RKO (cell line): ENCODE data around the gene CDH24.

Source experiments
- DNase-seq: peaks from one replicate; pipeline ENCODE4 v3.0.0-alpha.2; 2016; ENCODE audit warnings: low spot score

Gene CDH24

DNA sequence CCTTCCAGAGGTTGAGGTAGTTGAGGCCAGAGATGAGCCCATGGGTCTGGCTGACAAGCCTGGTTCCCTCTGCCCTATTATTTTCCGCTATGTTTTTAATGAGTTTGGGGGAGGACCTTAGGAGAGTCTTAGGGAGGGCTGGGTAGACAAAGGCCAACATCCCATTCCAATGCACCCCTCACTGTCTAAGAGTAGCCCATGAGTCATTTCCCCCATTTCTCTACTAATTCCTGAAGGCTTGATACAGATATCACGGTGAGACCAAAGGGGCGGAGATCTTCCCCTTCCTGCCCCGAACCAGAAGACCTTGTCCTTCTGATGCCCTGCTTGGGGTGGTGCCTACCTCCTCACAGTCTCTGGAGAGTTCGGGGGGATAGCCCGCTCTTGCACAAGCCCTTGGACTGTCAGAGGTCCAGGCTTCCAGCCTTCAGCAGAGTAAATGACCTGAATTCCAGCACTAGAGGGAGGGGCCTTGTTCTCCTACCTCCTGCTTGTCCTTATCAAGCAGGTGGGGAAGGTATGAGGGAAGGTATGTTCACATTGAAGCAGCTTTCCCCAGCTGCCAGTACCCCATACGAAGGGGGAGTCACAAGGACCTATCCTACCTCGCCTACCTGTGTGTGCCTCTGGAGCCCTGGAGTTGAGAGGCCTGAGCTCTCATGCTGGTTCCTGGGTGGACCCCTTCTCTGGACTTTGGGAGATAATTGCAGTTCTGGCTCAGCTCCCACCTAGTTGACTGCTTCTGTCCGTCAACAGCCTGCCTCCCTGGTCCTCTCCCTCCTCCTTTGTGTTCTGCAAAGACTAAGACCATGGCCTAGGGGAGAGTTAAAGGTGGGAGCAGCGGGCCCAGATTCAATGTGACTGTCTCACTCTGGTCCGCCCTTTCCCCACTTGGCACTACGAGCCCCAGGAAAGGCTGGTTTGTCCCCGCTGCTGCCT lies 11.6 kb downstream of the CDH24 start:
- DNase-seq, result no peak

DNA sequence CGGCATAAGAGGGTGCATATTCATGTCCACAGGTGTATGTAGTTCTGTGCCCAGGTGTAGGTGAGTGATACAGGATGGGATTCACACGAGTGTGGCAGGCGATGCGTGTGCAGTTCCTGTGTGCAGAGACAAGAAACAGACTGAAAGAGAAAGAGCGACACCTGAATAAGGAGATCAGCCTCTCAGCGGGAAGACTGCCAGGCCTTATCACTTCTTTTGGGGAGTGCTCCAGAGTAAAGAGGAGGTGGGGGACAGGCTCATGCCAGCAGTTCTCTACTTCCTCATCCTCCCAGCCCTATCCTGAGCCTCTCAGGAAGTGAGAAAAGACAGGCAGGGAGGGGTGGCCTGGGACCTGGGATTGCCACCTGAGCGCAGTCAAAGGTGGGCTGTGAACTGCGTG lies 12.5 kb downstream of the CDH24 start:
- DNase-seq, result no peak

- no peak for DNase-seq
Measured at GRCh38 chr14:23043754-23044153, 13.6 kb downstream of the CDH24 start.

DNA sequence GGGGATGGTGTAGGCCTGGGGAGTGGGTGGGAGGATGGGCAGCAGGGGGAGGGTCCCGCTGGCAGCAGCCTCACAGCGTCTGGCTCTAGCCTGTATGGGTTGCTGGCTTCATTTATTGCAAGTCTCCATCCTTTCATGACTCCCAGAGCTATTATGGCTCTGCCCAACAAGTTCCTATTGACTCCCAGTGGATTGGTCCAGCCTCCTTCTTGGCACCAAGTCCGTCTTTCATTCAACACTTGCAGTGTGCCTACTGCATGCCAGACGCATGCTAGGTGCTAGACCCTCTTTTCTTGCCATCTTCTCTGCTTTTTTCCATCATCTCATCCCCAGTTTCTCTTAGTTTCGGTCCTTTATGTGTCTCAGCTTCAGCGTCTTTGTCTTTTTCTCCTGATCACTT lies 14.2 kb downstream of the CDH24 start:
- DNase-seq, result no peak

DNA sequence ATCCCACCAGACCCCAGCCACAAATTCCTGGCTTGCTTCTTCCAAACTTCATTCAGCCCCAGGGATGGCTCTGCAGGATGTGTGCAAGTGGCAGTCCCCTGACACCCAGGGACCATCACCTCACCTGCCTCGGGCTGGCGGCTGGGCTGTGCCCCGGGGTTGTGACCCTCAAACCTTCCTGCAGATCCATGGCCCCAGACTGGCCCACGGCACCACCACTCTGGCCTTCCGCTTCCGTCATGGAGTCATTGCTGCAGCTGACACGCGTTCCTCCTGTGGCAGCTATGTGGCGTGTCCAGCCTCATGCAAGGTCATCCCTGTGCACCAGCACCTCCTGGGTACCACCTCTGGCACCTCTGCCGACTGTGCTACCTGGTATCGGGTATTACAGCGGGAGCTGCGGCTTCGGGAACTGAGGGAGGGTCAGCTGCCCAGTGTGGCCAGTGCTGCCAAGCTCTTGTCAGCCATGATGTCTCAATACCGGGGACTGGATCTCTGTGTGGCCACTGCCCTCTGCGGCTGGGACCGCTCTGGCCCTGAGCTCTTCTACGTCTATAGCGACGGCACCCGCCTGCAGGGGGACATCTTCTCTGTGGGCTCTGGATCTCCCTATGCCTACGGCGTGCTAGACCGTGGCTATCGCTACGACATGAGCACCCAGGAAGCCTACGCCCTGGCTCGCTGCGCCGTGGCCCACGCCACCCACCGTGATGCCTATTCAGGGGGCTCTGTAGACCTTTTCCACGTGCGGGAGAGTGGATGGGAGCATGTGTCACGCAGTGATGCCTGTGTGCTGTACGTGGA lies 15.0 kb downstream of the CDH24 start, which contains the start of gene PSMB11:
PSMB11 (plus strand) TSS at position 51 of the 804 bp plus-strand sequence; CDS start at position 65, 14 bp downstream.
- no peak for DNase-seq

DNA sequence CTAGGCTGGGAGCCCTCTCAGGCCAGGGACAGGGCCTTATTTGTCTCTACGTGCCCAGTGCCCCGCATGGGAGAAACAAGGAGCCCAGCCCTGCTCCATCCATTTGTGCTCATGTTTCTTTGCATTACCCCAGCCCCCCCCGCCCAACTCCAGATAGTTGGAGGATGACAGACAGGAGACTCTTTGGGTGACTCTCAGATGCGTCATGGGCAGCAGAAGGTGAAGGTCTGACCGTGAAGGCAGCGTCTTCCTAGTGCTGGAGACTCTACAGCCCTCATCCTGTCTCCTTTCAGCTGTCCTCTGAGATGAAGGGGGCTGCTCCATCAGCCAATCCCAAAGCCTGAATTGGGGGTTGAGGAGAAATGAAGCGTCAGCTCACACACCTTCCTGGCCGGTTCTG lies 15.6 kb downstream of the CDH24 start:
- peak; percentile 72 for DNase-seq

DNA sequence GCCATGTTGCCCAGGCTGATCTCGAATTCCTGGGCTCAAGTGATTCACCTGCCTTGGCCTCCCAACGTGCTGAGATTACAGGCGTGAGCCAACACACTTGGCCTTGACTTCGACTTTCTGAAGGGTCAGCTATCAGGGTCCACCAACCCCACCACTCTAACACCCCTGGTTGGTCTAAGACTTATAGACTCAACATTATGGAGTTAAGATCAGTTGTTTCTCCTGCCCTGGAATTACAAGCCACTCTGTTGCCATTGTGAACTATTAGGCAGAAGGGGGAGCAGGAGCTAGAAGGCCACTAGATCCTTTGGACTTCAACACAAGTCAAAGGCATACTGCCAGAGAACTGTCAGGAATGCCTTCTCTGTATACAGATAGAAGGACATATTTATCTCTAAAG lies 17.2 kb downstream of the CDH24 start:
- DNase-seq, result no peak

- no peak for DNase-seq
Measured at GRCh38 chr14:23035303-23036144, 21.8 kb downstream of the CDH24 start.

- DNase-seq, result peak; percentile 97
Measured at GRCh38 chr14:23034498-23035302, 22.6 kb downstream of the CDH24 start, which contains the start of gene PSMB5. Gene PSMB5 (minus strand): TSS chr14:23034900. CDS start chr14:23034881, 19 bp downstream.

DNA sequence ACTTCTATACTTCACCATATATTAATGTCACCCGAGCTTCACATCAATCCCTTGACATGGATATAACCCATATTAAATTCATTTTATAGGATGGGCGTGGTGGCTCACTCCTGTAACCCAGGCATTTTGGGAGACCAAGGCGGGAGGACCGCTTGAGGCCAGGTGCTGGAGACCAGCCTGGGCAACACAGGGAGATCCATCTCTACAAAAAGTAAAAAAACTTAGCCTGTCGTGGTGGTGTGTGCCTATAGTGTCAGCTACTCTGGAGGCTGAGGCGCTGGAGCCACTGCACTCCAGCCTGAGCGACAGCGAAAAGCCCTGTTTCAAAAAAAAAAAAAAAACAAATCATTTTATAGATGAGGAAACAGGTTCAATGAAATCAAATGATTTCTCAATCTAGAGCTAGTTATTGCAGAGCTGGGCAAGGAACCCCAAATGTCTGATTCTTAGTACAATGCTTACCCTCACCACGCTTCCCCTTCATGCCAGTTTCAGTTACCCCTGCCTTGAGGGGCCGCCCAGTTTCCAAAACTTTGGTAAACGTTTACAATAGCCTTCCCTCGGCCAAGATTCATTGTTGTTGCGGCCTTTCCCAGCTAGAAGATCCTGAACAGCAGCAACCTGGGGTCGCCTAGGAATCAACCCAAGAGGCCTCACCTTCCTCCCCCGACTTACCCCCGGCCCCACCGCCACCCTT lies 23.4 kb downstream of the CDH24 start:
- DNase-seq, result no peak

GRCh38 chr14:23033251-23033727 lies 24.0 kb downstream of the CDH24 start:
- DNase-seq, result no peak

GRCh38 chr14:23030936-23031335 lies 26.4 kb downstream of the CDH24 start:
- DNase-seq, result peak; percentile 42

DNA sequence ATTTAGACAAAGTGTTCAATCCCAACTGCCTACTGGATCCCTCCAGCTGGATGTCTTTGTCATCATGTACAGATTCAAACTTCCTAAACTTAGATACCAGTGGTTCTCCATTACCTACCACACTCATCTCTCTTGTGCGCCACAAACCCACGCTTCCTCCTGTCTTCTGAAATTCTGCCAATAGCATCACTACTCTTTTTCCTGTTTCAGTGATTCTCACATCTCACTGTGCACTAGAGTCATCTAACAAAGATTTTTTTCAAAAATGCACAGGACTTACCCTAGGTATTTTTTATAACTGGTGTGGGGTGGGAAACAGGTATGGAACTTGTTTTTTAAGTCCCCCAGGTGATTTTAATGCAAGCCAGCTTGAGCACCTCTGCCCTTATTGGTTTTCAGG lies 28.5 kb downstream of the CDH24 start:
- DNase-seq, result no peak

GRCh38 chr14:23025151-23025814 lies 32.0 kb downstream of the CDH24 start:
- DNase-seq, result no peak

GRCh38 chr14:23024612-23025075 lies 32.7 kb downstream of the CDH24 start:
- DNase-seq, result no peak

GRCh38 chr14:23023795-23024152 lies 33.5 kb downstream of the CDH24 start:
- DNase-seq, result no peak

DNA sequence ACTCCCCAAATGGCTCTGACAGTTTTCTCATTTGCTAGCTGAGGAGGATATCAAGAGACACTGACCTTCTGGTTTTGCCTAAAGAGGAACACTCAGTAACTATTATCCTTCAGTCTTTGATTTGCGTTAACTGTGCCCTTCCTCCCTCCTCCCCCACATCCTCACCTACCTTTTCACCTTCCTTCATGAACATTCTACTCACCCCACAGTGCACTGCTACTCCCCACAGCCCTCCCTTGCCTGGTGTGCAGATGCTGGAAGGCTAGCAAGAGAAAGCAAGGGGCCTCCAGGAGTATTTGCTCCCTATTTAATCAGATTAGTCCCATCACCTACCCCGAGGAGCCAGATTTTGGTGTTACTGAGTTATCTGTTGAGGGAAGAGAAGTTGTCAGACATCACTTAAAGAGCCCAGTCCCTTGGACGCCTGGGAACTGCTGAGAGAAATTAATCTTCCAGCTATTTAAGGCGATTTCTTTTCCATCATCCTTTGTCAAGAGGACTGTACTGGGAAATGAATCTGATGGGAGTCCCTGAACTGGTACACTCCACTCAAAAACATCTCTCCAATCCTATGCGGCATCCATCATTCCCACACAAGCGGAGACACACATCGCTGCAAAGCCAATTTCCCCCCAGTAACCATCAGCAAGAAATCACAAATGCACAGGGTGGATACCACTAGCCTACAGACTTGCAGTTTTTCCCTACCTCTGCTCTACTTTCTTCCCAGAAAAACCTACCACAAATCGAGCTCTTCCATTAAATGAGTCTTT lies 34.1 kb downstream of the CDH24 start:
- no peak for DNase-seq

GRCh38 chr14:23021889-23022442 lies 35.4 kb downstream of the CDH24 start:
- no peak for DNase-seq

DNA sequence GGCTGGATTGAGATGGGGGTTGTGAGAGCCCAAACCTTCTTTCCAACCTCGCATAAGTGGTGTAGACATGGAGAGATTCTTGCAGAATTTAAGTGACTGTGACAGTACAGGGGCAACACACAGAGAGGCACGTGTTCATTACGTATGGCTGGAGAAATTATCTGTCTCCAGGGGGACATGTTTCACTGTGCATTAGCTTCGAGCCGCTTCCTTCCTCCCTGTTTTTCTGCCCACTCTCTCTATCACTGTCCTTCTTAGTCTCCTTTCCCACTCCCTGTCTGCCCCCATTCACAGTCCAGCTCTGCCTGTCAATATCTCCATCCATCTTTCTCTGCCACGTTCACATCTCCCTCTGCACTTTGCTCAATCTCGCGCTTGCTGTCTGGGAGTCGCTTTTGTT lies 35.9 kb downstream of the CDH24 start:
- no peak for DNase-seq
